Measurements from ENCODE around the gene SDF2L1.

Gene SDF2L1

GRCh38 chr22:21652547-21653545 is 10.7 kb downstream of the SDF2L1 start:
- Histone ChIP-seq H3K4me3 (ENCODE audit: low read depth in 1 of 2, low read length in 1 of 2) (peak overlapping the region; percentile 70 to 79), H3K36me3 (no peaks in the 10 kb centered on the region), H3K27ac (no peak overlapping the region), H3K27me3 (peaks cover 46% of the 10 kb centered on the region), H3K4me1 (ENCODE audit: control insufficient read depth in 1 of 2, insufficient read depth in 1 of 2, low read depth in 1 of 2, low read length in 1 of 2) (peaks cover 26 to 30% of the 10 kb centered on the region in 2 experiments), H3K9me3 (no peaks in the 10 kb centered on the region)
- no peak for TF ChIP-seq CTCF (IDR thresholded peaks at IDR 0.05)

GRCh38 chr22:21657020-21657359 is 14.9 kb downstream of the SDF2L1 start:
- H3K27me3 ChIP-seq = peaks cover 31% of the 10 kb centered on the region
- peak overlapping the region; percentile 72 to 97 for H3K4me3 ChIP-seq (ENCODE audit: low read depth in 1 of 2, low read length in 1 of 2)
- no peaks in the 10 kb centered on the region for H3K9me3 ChIP-seq
- no peak for TF ChIP-seq CTCF (IDR thresholded peaks at IDR 0.05)
- H3K36me3 ChIP-seq = no peaks in the 10 kb centered on the region
- peaks cover 20 to 25% of the 10 kb centered on the region in 2 experiments for H3K4me1 ChIP-seq (ENCODE audit: control insufficient read depth in 1 of 2, insufficient read depth in 1 of 2, low read depth in 1 of 2, low read length in 1 of 2)
- no peak overlapping the region for H3K27ac ChIP-seq

- peak; percentile 35 for TF ChIP-seq CTCF (IDR thresholded peaks at IDR 0.05)
- H3K4me1 ChIP-seq (ENCODE audit: control insufficient read depth in 1 of 2, insufficient read depth in 1 of 2, low read depth in 1 of 2, low read length in 1 of 2) = peaks cover 17 to 20% of the 10 kb centered on the region in 2 experiments
- H3K4me3 ChIP-seq (ENCODE audit: low read depth in 1 of 2, low read length in 1 of 2) = peak overlapping the region; percentile 72 to 97
- no peaks in the 10 kb centered on the region for H3K9me3 ChIP-seq
- peak overlapping the region; percentile 37 for H3K27ac ChIP-seq
- peaks cover 26% of the 10 kb centered on the region for H3K27me3 ChIP-seq
- H3K36me3 ChIP-seq = no peaks in the 10 kb centered on the region
These were observed 15.4 kb downstream of the SDF2L1 start for GRCh38 chr22:21657360-21658032.

- H3K36me3 ChIP-seq = no peaks in the 10 kb centered on the region
- peaks cover 14% of the 10 kb centered on the region for H3K27me3 ChIP-seq
- TF ChIP-seq CTCF (IDR thresholded peaks at IDR 0.05) = no peak
- no peak overlapping the region for H3K27ac ChIP-seq
- peaks cover 14 to 18% of the 10 kb centered on the region in 2 experiments for H3K4me1 ChIP-seq (ENCODE audit: control insufficient read depth in 1 of 2, insufficient read depth in 1 of 2, low read depth in 1 of 2, low read length in 1 of 2)
- no peak overlapping the region for H3K4me3 ChIP-seq (ENCODE audit: low read depth in 1 of 2, low read length in 1 of 2)
- no peaks in the 10 kb centered on the region for H3K9me3 ChIP-seq
These were observed 17.9 kb downstream of the SDF2L1 start for GRCh38 chr22:21659864-21660525.

- no peak overlapping the region for H3K27ac ChIP-seq
- H3K4me1 ChIP-seq (ENCODE audit: control insufficient read depth in 1 of 2, insufficient read depth in 1 of 2, low read depth in 1 of 2, low read length in 1 of 2) = peaks cover 20 to 22% of the 10 kb centered on the region in 2 experiments
- no peaks in the 10 kb centered on the region for H3K9me3 ChIP-seq
- no peak for TF ChIP-seq CTCF (IDR thresholded peaks at IDR 0.05)
- peaks cover 14% of the 10 kb centered on the region for H3K27me3 ChIP-seq
- H3K36me3 ChIP-seq = no peaks in the 10 kb centered on the region
- no peak overlapping the region for H3K4me3 ChIP-seq (ENCODE audit: low read depth in 1 of 2, low read length in 1 of 2)
These were observed 18.8 kb downstream of the SDF2L1 start for GRCh38 chr22:21660904-21661303.

All from neutrophil (primary cell).